Measurements from ENCODE around the gene CMTM4. TPM values are rescaled to one million over a fixed set of nuclear protein-coding genes. Genes with fewer than 3 reads are reported as not detected.

Gene CMTM4
- polyA plus RNA-seq, 4 donors, result 21.1 to 54.3 (median 43.0) TPM

GRCh38 chr16:66701516-66701915 is 5.0 kb upstream of the CMTM4 start:
- H3K4me3 ChIP-seq (ENCODE audit: low read depth in 1 of 3, low read length in 3 of 3), result no peak overlapping the region
- DNase-seq (no peak), FAIRE-seq (no peak)
- H3K27ac ChIP-seq (ENCODE audit: low read depth in 1 of 3, low read length in 2 of 3), result no peak overlapping the region
- no peaks in the 10 kb centered on the region for H3K27me3 ChIP-seq (ENCODE audit: control insufficient read depth in 3 of 3, insufficient read depth in 3 of 3, low read length in 3 of 3)
- WGBS, 3 donors, result 88 to 93% (median 91%) methylated on average over 2 of the region's 2 CpGs
- H3K36me3 ChIP-seq (ENCODE audit: control insufficient read depth in 3 of 3, insufficient read depth in 2 of 3, low read depth in 1 of 3, low read length in 3 of 3), result no peaks in the 10 kb centered on the region
- H3K4me1 ChIP-seq (ENCODE audit: control insufficient read depth in 3 of 3, insufficient read depth in 2 of 3, low read depth in 1 of 3, low read length in 2 of 3), result peaks cover 0 to 3% (median 0%) of the 10 kb centered on the region in 3 donors
- H3K9me3 ChIP-seq (ENCODE audit: control insufficient read depth in 2 of 2, insufficient read depth in 1 of 2, low read depth in 1 of 2, low read length in 1 of 2), result no peaks in the 10 kb centered on the region

DNA sequence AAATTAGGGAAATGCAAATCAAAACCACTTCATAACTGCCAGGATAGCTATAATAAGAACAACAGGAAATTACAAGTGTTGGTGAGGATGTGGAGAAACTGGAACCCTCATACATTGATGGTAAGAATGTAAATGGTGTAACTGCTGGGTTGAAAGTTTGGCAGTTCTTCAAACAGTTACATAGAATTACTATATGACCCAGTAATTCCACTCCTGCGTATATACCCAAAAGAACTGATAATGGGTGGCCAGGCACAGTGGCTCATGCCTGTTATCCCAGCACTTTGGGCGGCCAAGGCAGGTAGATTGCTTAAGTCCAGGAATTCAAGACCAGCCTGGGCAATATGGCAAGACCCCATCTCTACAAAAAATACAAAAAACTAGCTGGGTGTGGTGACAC is 4.5 kb upstream of the CMTM4 start:
- no peaks in the 10 kb centered on the region for H3K27me3 ChIP-seq (ENCODE audit: control insufficient read depth in 3 of 3, insufficient read depth in 3 of 3, low read length in 3 of 3)
- no peak for FAIRE-seq
- no peak for DNase-seq
- no peak overlapping the region for H3K4me3 ChIP-seq (ENCODE audit: low read depth in 1 of 3, low read length in 3 of 3)
- H3K9me3 ChIP-seq (ENCODE audit: control insufficient read depth in 2 of 2, insufficient read depth in 1 of 2, low read depth in 1 of 2, low read length in 1 of 2), result no peaks in the 10 kb centered on the region
- 39 to 76% (median 62%) methylated on average over 2 of the region's 2 CpGs for WGBS, 3 donors
- no peak overlapping the region for H3K27ac ChIP-seq (ENCODE audit: low read depth in 1 of 3, low read length in 2 of 3)
- H3K36me3 ChIP-seq (ENCODE audit: control insufficient read depth in 3 of 3, insufficient read depth in 2 of 3, low read depth in 1 of 3, low read length in 3 of 3), result no peaks in the 10 kb centered on the region
- H3K4me1 ChIP-seq (ENCODE audit: control insufficient read depth in 3 of 3, insufficient read depth in 2 of 3, low read depth in 1 of 3, low read length in 2 of 3), result peaks cover 0 to 3% (median 0%) of the 10 kb centered on the region in 3 donors

GRCh38 chr16:66699898-66700297 is 3.4 kb upstream of the CMTM4 start:
- 67 to 76% (median 72%) methylated on average over 1 of the region's 1 CpG for WGBS, 3 donors
- DNase-seq (no peak), FAIRE-seq (no peak)
- Histone ChIP-seq H3K4me1 (ENCODE audit: control insufficient read depth in 3 of 3, insufficient read depth in 2 of 3, low read depth in 1 of 3, low read length in 2 of 3) (peaks cover 0 to 11% (median 8%) of the 10 kb centered on the region in 3 donors), H3K9me3 (ENCODE audit: control insufficient read depth in 2 of 2, insufficient read depth in 1 of 2, low read depth in 1 of 2, low read length in 1 of 2) (no peaks in the 10 kb centered on the region), H3K27ac (ENCODE audit: low read depth in 1 of 3, low read length in 2 of 3) (no peak overlapping the region), H3K4me3 (ENCODE audit: low read depth in 1 of 3, low read length in 3 of 3) (no peak overlapping the region), H3K27me3 (ENCODE audit: control insufficient read depth in 3 of 3, insufficient read depth in 3 of 3, low read length in 3 of 3) (no peaks in the 10 kb centered on the region), H3K36me3 (ENCODE audit: control insufficient read depth in 3 of 3, insufficient read depth in 2 of 3, low read depth in 1 of 3, low read length in 3 of 3) (no peaks in the 10 kb centered on the region)

DNA sequence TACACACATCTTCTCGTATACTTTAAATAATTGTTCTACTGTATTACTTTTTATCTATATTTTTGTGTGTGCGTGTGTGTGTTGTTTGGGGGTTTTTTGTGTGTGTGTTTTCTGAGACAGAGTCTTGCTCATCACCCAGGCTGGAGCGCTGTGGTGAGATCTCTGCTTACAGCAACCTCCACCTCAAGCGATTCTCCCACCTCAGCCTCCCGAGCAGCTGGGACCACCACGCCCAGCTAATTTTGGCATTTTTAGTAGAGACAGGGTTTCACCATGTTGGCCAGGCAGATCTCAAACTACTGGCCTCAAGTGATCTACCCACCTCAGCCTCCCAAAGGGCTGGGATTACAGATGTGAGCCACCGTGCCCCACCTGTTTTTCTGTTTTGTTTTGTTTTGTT is 1.5 kb upstream of the CMTM4 start:
- no peak overlapping the region for H3K27ac ChIP-seq (ENCODE audit: low read depth in 1 of 3, low read length in 2 of 3)
- DNase-seq, result no peak
- peaks cover 0 to 2% (median 0%) of the 10 kb centered on the region in 3 donors for H3K36me3 ChIP-seq (ENCODE audit: control insufficient read depth in 3 of 3, insufficient read depth in 2 of 3, low read depth in 1 of 3, low read length in 3 of 3)
- WGBS, 3 donors, result 85 to 87% (median 86%) methylated on average over 7 of the region's 7 CpGs
- H3K4me3 ChIP-seq (ENCODE audit: low read depth in 1 of 3, low read length in 3 of 3), result no peak overlapping the region
- peaks cover 0 to 13% (median 8%) of the 10 kb centered on the region in 3 donors for H3K4me1 ChIP-seq (ENCODE audit: control insufficient read depth in 3 of 3, insufficient read depth in 2 of 3, low read depth in 1 of 3, low read length in 2 of 3)
- FAIRE-seq, result no peak
- no peaks in the 10 kb centered on the region for H3K27me3 ChIP-seq (ENCODE audit: control insufficient read depth in 3 of 3, insufficient read depth in 3 of 3, low read length in 3 of 3)
- no peaks in the 10 kb centered on the region for H3K9me3 ChIP-seq (ENCODE audit: control insufficient read depth in 2 of 2, insufficient read depth in 1 of 2, low read depth in 1 of 2, low read length in 1 of 2)

DNA sequence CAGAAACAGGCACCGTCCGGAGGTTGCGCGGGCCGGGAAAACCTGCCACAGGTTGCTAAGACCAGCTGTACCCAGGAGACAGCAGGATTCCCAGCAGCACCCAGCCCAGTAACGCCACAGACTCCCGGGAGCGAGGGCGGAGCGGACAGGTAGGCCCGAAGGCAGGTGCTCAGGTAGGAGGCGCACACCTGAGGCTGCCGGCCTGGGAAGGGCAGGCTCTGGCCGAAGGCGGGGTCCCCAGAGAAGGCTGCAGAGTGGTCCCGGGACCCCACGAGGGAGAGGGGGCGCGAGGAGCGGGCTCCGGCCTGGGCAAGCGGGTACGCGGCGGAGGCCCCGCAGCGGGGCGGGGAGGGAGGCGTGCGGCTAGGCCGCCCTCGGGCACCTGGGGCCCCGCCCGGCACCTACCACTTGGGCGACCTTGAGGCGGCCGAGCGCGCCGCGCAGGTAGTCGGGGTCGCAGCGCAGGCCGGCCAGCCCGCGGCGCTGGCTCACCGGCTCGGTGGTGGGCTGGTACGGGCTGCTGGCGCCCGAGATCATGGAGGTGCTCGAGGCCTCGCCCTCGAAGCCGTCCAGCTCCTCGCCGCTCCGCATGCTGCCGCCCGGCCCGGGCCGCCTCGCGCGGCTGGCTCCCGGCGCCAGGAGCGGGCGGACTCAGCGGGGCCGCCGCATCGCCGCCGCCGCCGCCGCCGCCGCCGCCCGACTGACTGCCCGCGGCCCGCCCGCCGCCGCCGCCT is 441 bp downstream of the CMTM4 start:
- Histone ChIP-seq H3K9me3 (ENCODE audit: control insufficient read depth in 2 of 2, insufficient read depth in 1 of 2, low read depth in 1 of 2, low read length in 1 of 2) (no peaks in the 10 kb centered on the region), H3K27ac (ENCODE audit: low read depth in 1 of 3, low read length in 2 of 3) (peak overlapping the region; percentile 84 to 95 (median 89)), H3K27me3 (ENCODE audit: control insufficient read depth in 3 of 3, insufficient read depth in 3 of 3, low read length in 3 of 3) (no peaks in the 10 kb centered on the region), H3K4me3 (ENCODE audit: low read depth in 1 of 3, low read length in 3 of 3) (peak overlapping the region; percentile 48 to 82 (median 71)), H3K36me3 (ENCODE audit: control insufficient read depth in 3 of 3, insufficient read depth in 2 of 3, low read depth in 1 of 3, low read length in 3 of 3) (peaks cover 0 to 2% (median 0%) of the 10 kb centered on the region in 3 donors), H3K4me1 (ENCODE audit: control insufficient read depth in 3 of 3, insufficient read depth in 2 of 3, low read depth in 1 of 3, low read length in 2 of 3) (peaks cover 0 to 13% (median 8%) of the 10 kb centered on the region in 3 donors)
- 2 to 3% (median 3%) methylated on average over 35 to 91 of the region's 91 CpGs for WGBS, 3 donors
- FAIRE-seq (no peak), DNase-seq (peak; percentile 80 to 90)

DNA sequence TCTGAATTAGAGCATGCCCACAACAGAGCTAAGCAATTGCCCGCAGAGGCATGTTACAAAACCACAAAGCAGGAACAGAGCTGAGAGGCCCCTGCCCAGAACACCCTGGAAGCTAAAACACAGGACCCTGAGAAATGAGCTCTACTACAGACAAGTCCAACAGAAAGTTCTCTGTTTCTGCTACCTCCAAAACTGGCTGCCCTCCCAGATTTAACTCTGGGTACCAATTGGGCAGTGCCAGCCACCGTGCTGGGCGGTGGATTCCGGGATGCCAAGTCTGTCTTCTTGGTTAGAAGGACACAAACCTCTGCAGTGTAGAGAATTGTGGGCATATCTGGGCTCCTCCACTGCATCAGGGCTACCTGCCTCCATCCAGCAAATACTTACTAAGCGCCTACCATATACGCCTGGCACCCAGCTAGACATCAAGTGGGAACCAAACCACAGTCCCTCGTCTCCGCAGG is 1.0 kb downstream of the CMTM4 start:
- WGBS, 3 donors, result 7 to 34% (median 15%) methylated on average over 8 of the region's 8 CpGs
- Histone ChIP-seq H3K4me1 (ENCODE audit: control insufficient read depth in 3 of 3, insufficient read depth in 2 of 3, low read depth in 1 of 3, low read length in 2 of 3) (peaks cover 0 to 13% (median 8%) of the 10 kb centered on the region in 3 donors), H3K9me3 (ENCODE audit: control insufficient read depth in 2 of 2, insufficient read depth in 1 of 2, low read depth in 1 of 2, low read length in 1 of 2) (no peaks in the 10 kb centered on the region), H3K4me3 (ENCODE audit: low read depth in 1 of 3, low read length in 3 of 3) (peak overlapping the region; percentile 48 to 82 (median 71)), H3K27ac (ENCODE audit: low read depth in 1 of 3, low read length in 2 of 3) (peak overlapping the region; percentile 84 to 95 (median 89)), H3K36me3 (ENCODE audit: control insufficient read depth in 3 of 3, insufficient read depth in 2 of 3, low read depth in 1 of 3, low read length in 3 of 3) (peaks cover 0 to 2% (median 0%) of the 10 kb centered on the region in 3 donors), H3K27me3 (ENCODE audit: control insufficient read depth in 3 of 3, insufficient read depth in 3 of 3, low read length in 3 of 3) (no peaks in the 10 kb centered on the region)
- peak in 1 of 2 donors; percentile 26 for DNase-seq
- FAIRE-seq, result no peak

- Histone ChIP-seq H3K36me3 (ENCODE audit: control insufficient read depth in 3 of 3, insufficient read depth in 2 of 3, low read depth in 1 of 3, low read length in 3 of 3) (peaks cover 0 to 2% (median 0%) of the 10 kb centered on the region in 3 donors), H3K9me3 (ENCODE audit: control insufficient read depth in 2 of 2, insufficient read depth in 1 of 2, low read depth in 1 of 2, low read length in 1 of 2) (no peaks in the 10 kb centered on the region), H3K4me1 (ENCODE audit: control insufficient read depth in 3 of 3, insufficient read depth in 2 of 3, low read depth in 1 of 3, low read length in 2 of 3) (peaks cover 0 to 13% (median 8%) of the 10 kb centered on the region in 3 donors), H3K27ac (ENCODE audit: low read depth in 1 of 3, low read length in 2 of 3) (no peak overlapping the region), H3K4me3 (ENCODE audit: low read depth in 1 of 3, low read length in 3 of 3) (no peak overlapping the region), H3K27me3 (ENCODE audit: control insufficient read depth in 3 of 3, insufficient read depth in 3 of 3, low read length in 3 of 3) (no peaks in the 10 kb centered on the region)
- DNase-seq (no peak), FAIRE-seq (no peak)
- 92 to 100% (median 95%) methylated on average over 4 of the region's 4 CpGs for WGBS, 3 donors
These were observed 3.4 kb downstream of the CMTM4 start for GRCh38 chr16:66693149-66693548.

GRCh38 chr16:66692341-66692740 is 4.2 kb downstream of the CMTM4 start:
- no peak overlapping the region for H3K27ac ChIP-seq (ENCODE audit: low read depth in 1 of 3, low read length in 2 of 3)
- FAIRE-seq (no peak), DNase-seq (no peak)
- peaks cover 0 to 2% (median 0%) of the 10 kb centered on the region in 3 donors for H3K36me3 ChIP-seq (ENCODE audit: control insufficient read depth in 3 of 3, insufficient read depth in 2 of 3, low read depth in 1 of 3, low read length in 3 of 3)
- no peaks in the 10 kb centered on the region for H3K9me3 ChIP-seq (ENCODE audit: control insufficient read depth in 2 of 2, insufficient read depth in 1 of 2, low read depth in 1 of 2, low read length in 1 of 2)
- peaks cover 1 to 12% (median 8%) of the 10 kb centered on the region in 3 donors for H3K4me1 ChIP-seq (ENCODE audit: control insufficient read depth in 3 of 3, insufficient read depth in 2 of 3, low read depth in 1 of 3, low read length in 2 of 3)
- H3K4me3 ChIP-seq (ENCODE audit: low read depth in 1 of 3, low read length in 3 of 3), result no peak overlapping the region
- no peaks in the 10 kb centered on the region for H3K27me3 ChIP-seq (ENCODE audit: control insufficient read depth in 3 of 3, insufficient read depth in 3 of 3, low read length in 3 of 3)
- 79 to 86% (median 83%) methylated on average over 6 of the region's 6 CpGs for WGBS, 3 donors
